Endodermal cell (in vitro differentiated cells): ENCODE data around the gene CAMSAP1. TPM values are rescaled to one million over a fixed set of nuclear protein-coding genes. Genes with fewer than 3 reads are reported as not detected.

Experiments used
- DNase-seq: peaks from one replicate; pipeline ENCODE4 v3.0.0-alpha.2; 2017
- H3K27ac ChIP-seq: 2 replicates; pipeline ENCODE4 v1.5.1; 2013; ENCODE audit warnings: mild to moderate bottlenecking, low read depth, low read length, moderate library complexity
- H3K27me3 ChIP-seq: 2 replicates; pipeline ENCODE4 v1.6.1; 2013; ENCODE audit warnings: mild to moderate bottlenecking, low read length, moderate library complexity; ENCODE audit not compliant: insufficient read depth, control insufficient read depth, poor library complexity, severe bottlenecking
- H3K36me3 ChIP-seq: 2 replicates; pipeline ENCODE4 v1.7.0; 2013; ENCODE audit warnings: mild to moderate bottlenecking, low read length, moderate library complexity; ENCODE audit not compliant: control insufficient read depth, insufficient read depth
- H3K4me1 ChIP-seq: one replicate; pipeline ENCODE4 v1.7.0; 2013; ENCODE audit warnings: low read length; ENCODE audit not compliant: control insufficient read depth, insufficient read depth
- H3K4me3 ChIP-seq: 2 replicates; pipeline ENCODE4 v1.5.1; 2013; ENCODE audit warnings: mild to moderate bottlenecking, low read length, moderate library complexity
- H3K9ac ChIP-seq: 2 replicates; pipeline ENCODE4 v1.6.1; 2013; ENCODE audit warnings: mild to moderate bottlenecking, low read length, moderate library complexity; ENCODE audit not compliant: poor library complexity, severe bottlenecking; ENCODE audit errors: extremely low read depth
- H3K9me3 ChIP-seq: 2 replicates; pipeline ENCODE4 v1.6.1; 2013; ENCODE audit warnings: mild to moderate bottlenecking, low read length, moderate library complexity; ENCODE audit not compliant: control insufficient read depth
- H3K27ac Mint-ChIP-seq: 2 replicates; pipeline ENCODE4 v1.8.0; 2020; ENCODE audit warnings: mixed read lengths
- H3K27me3 Mint-ChIP-seq: 2 replicates; pipeline ENCODE4 v1.8.0; 2021; ENCODE audit warnings: mild to moderate bottlenecking, mixed read lengths; ENCODE audit not compliant: insufficient read depth
- H3K36me3 Mint-ChIP-seq: 2 replicates; pipeline ENCODE4 v1.8.0; 2020; ENCODE audit warnings: low read depth, mixed read lengths
- H3K4me1 Mint-ChIP-seq: 2 replicates; pipeline ENCODE4 v1.8.0; 2020; ENCODE audit warnings: mixed read lengths
- H3K4me3 Mint-ChIP-seq: 2 replicates; pipeline ENCODE4 v1.8.0; 2020; ENCODE audit warnings: mild to moderate bottlenecking, moderate library complexity, mixed read lengths
- H3K9me3 Mint-ChIP-seq: 2 replicates; pipeline ENCODE4 v1.8.0; 2020; ENCODE audit warnings: mild to moderate bottlenecking, mixed read lengths
- WGBS, 2 experiments: methylation state at CpG; one replicate each; pipeline versions ENCODE4 v1.1.5 to v1.1.7; 2013; ENCODE audit warnings: missing lambda C conversion rate in 2 of 2, mixed read lengths in 1 of 2; ENCODE audit not compliant: insufficient coverage in 1 of 2, insufficient read length in 1 of 2; 5-methylcytosine and 5-hydroxymethylcytosine counted together
- total RNA-seq, 2 donors: library from RNA; stranded (reverse); fragmentation: NEBNext Ultra II Directional in 1 of 2; extraction: Animal tissue kit (Norgen Biotek cat#: 25700) in 1 of 2; gene quantifications; 2 replicates in 1 of 2; 3 replicates in 1 of 2; pipeline ENCODE4 v1.2.1, GENCODE V29; 2021
- TF ChIP-seq, protein P1 (sequence below): fragments of 200-600 bp; sonication (generic); conservative IDR thresholded peaks from 2 replicates; pipeline ENCODE4 v1.5.0; 2021; ENCODE audit warnings: antibody characterized with exemption, mild to moderate bottlenecking

CAMSAP1 gene
- total RNA-seq, 2 donors from 2014 or later, result 40.1 to 43.1 TPM

DNA sequence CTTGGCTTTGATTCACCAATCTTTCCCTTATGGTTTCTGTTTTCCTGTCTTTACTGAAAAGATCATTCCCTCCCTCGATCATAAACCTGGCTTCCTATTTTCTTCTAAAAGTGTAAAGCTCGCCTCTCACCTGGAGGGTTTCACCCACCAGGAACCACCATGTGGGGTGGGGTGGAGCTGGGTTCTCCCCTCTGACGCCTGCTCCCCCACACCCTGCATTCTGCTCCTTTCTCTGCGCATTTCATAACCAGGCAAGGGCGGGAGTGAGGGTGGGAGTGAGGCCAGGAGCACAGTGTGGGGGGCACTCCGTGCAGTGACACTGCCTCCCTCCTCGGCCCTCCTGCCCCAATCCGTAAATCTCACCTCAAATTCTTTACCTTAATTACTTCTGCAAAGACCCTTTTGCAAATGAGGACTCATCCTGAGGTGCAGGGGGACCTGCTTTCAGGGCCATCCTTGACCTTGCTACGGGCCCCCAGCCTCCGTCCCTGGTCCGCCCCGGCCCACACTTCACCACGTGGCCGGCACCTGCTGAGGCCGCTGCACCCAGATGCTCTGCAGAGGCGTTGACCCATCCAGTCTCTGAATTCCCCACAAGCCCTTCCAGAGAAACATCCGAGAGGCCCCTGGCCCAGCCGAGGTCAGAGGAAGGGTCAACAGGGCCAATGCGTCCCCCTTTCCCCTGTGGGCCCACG is 146.0 kb downstream of the CAMSAP1 start:
- H3K9ac ChIP-seq, result no peak overlapping the region
- DNase-seq, result no peak
- TF ChIP-seq, protein P1, sequence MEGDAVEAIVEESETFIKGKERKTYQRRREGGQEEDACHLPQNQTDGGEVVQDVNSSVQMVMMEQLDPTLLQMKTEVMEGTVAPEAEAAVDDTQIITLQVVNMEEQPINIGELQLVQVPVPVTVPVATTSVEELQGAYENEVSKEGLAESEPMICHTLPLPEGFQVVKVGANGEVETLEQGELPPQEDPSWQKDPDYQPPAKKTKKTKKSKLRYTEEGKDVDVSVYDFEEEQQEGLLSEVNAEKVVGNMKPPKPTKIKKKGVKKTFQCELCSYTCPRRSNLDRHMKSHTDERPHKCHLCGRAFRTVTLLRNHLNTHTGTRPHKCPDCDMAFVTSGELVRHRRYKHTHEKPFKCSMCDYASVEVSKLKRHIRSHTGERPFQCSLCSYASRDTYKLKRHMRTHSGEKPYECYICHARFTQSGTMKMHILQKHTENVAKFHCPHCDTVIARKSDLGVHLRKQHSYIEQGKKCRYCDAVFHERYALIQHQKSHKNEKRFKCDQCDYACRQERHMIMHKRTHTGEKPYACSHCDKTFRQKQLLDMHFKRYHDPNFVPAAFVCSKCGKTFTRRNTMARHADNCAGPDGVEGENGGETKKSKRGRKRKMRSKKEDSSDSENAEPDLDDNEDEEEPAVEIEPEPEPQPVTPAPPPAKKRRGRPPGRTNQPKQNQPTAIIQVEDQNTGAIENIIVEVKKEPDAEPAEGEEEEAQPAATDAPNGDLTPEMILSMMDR, result no peak
- H3K4me3 Mint-ChIP-seq, result no peak overlapping the region
- H3K27ac ChIP-seq, result no peak overlapping the region
- no peaks in the 10 kb centered on the region for H3K4me1 ChIP-seq
- H3K27me3 Mint-ChIP-seq, result no peaks in the 10 kb centered on the region
- no peaks in the 10 kb centered on the region for H3K4me1 Mint-ChIP-seq
- H3K9me3 ChIP-seq, result no peaks in the 10 kb centered on the region
- H3K36me3 Mint-ChIP-seq, result no peaks in the 10 kb centered on the region
- no peaks in the 10 kb centered on the region for H3K27me3 ChIP-seq
- H3K9me3 Mint-ChIP-seq, result peaks cover 7% of the 10 kb centered on the region
- WGBS, 2 experiments, result 86 to 88% methylated on average over 6 to 20 of the region's 20 CpGs
- H3K27ac Mint-ChIP-seq, result no peak overlapping the region
- H3K4me3 ChIP-seq, result no peak overlapping the region
- H3K36me3 ChIP-seq, result no peaks in the 10 kb centered on the region

DNA sequence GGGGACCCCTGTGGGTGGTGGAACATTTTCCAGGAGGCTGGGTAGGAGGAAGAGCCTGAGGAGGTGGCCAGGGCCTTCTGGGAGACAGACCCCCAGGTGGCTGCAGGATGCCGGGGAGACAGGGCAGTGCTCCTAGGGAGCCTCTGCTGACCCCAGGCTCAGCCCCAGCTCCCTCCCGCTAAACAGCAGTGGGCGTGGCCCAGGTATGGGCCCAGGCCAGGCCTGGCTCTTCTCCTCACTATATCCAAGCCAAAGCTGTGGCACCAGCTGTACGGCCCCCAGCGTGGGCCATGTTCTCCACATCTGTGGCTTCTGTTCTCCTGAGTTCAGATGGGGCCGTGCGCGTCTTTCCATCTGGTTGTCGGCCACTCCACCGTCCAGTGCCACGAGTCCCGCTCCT is 146.9 kb downstream of the CAMSAP1 start:
- no peak overlapping the region for H3K9ac ChIP-seq
- no peak overlapping the region for H3K27ac ChIP-seq
- H3K9me3 ChIP-seq, result no peaks in the 10 kb centered on the region
- WGBS, 2 experiments, result 90 to 100% methylated on average over 10 to 12 of the region's 12 CpGs
- Mint-ChIP-seq H3K27me3 (no peaks in the 10 kb centered on the region), H3K36me3 (no peaks in the 10 kb centered on the region), H3K9me3 (peaks cover under 1% of the 10 kb centered on the region), H3K27ac (no peak overlapping the region), H3K4me1 (no peaks in the 10 kb centered on the region), H3K4me3 (no peak overlapping the region)
- TF ChIP-seq, protein P1, result no peak
- no peak for DNase-seq
- H3K36me3 ChIP-seq, result no peaks in the 10 kb centered on the region
- H3K4me3 ChIP-seq, result no peak overlapping the region
- H3K27me3 ChIP-seq, result no peaks in the 10 kb centered on the region
- H3K4me1 ChIP-seq, result no peaks in the 10 kb centered on the region

DNA sequence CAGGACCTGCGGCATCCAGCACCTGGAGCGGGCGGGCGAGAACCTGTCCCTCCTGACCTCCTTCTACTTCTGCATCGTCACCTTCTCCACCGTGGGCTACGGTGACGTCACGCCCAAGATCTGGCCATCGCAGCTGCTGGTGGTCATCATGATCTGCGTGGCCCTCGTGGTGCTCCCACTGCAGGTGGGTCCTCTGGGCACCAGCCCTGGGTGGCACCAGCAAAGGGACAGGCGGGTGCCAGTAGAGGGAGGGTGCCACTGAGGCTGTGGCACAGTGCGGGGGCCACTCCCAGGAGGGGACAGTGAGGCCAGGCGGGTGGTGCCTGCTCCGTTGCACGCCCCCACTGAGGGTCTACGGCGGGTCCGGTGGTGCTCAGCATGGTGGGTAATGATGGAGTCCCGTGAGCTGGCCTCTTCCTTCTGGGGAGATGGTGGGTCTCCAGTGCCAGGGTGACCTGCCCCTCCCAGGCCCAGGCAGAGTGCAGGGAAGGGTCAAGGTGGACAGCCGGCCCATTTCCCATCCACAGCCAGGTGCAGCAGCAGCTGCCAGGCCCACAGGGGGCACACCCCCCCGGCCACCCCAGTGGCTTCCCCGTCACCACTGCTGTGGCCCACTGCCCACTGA is 147.6 kb downstream of the CAMSAP1 start:
- Histone ChIP-seq H3K27ac (no peak overlapping the region), H3K36me3 (no peaks in the 10 kb centered on the region), H3K4me3 (no peak overlapping the region), H3K27me3 (no peaks in the 10 kb centered on the region), H3K9me3 (no peaks in the 10 kb centered on the region), H3K4me1 (no peaks in the 10 kb centered on the region), H3K9ac (no peak overlapping the region)
- Mint-ChIP-seq H3K4me3 (no peak overlapping the region), H3K27ac (no peak overlapping the region), H3K36me3 (no peaks in the 10 kb centered on the region), H3K27me3 (no peaks in the 10 kb centered on the region), H3K4me1 (no peaks in the 10 kb centered on the region), H3K9me3 (no peaks in the 10 kb centered on the region)
- DNase-seq, result no peak
- TF ChIP-seq, protein P1, result no peak
- 94% methylated on average over 11 to 24 of the region's 24 CpGs for WGBS, 2 experiments
